ENCODE measurements around the gene CDKAL1. TPM values are rescaled to one million over a fixed set of nuclear protein-coding genes. Genes with fewer than 3 reads are reported as not detected.

The CDKAL1 gene
- total and polyA plus RNA-seq, 2 of the 8 experiments (the other 6 are each of a cell fraction or from before 2014, with no cell fraction given) = 8.4 to 24.6 TPM

DNA sequence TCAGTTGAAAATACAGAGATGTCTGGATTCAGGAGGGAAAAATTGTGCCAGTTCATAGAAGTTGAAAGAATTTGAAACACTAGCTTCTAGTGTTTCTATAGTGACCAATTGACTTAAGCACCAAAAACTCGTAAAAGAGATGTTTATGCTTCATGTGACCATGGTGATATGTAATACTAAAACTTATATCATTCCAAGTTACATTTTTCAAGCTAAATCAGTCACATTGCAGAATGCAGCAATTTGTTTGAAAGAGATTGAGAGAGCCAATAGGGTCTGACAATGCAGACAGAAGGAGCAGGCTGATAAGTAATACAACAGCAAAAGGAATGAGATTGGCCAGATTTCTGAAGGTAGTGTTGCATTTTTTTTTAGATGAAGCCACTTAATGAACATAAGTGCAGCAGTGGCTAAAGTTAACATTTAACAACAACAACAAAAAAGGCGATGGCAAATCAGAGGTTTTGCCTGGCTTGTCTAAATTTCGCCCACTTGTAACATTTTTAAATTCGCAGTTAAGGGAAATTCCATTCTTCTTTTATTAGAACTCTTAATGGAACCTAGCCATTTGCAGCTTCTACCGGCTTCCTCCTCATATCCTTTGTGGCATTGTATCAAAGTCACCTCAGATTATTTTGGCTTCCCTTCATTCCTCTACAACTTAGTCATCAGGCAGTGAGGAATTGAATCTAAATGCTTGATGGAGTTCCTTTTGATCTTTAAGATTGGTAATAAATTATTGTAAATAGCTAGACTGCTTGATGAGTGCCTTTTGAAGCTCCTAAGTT lies 575.3 kb downstream of the CDKAL1 start:
- Histone ChIP-seq H2AK5ac (ENCODE audit: low read depth, low read length) (no peak overlapping the region), H3K79me1 (ENCODE audit: low read depth, low read length) (no peaks in the 10 kb centered on the region), H2BK120ac (replicated peaks; ENCODE audit: low read depth, low read length) (no peak overlapping the region), H3K4ac (replicated peaks; ENCODE audit: insufficient read length, low read depth, low read length) (no peak overlapping the region), H4K5ac (ENCODE audit: insufficient read length, low read depth, low read length) (no peak overlapping the region), H3K4me2 (ENCODE audit: insufficient read depth in 1 of 2, low read depth in 2 of 2, low read length in 2 of 2) (no peak overlapping the region), H4K91ac (replicated peaks; ENCODE audit: insufficient read length, low read length) (no peak overlapping the region), H3K23ac (ENCODE audit: insufficient read length) (no peak overlapping the region), H3K14ac (ENCODE audit: insufficient read length) (no peak overlapping the region), H3K9ac (replicated peaks in 1 of 4; ENCODE audit: extremely low read depth in 1 of 4, low read depth in 3 of 4, low read length in 3 of 4) (no peak overlapping the region), H3K79me2 (ENCODE audit: control insufficient read depth in 1 of 2, insufficient read depth in 2 of 2, low read length in 2 of 2) (no peaks in the 10 kb centered on the region), H3K9me3 (ENCODE audit: insufficient read depth in 2 of 2, low read depth in 1 of 2, low read length in 1 of 2) (no peaks in the 10 kb centered on the region), H3K36me3 (ENCODE audit: control insufficient read depth in 2 of 4, insufficient read depth in 4 of 4, low read length in 3 of 4) (no peaks in the 10 kb centered on the region), H3K4me3 (ENCODE audit: extremely low read depth in 1 of 4, insufficient read depth in 2 of 4, low read depth in 3 of 4, low read length in 4 of 4) (no peak overlapping the region), H2BK15ac (ENCODE audit: low read length) (no peak overlapping the region), H3K27ac (ENCODE audit: low read depth, low read length) (no peak overlapping the region), H2BK20ac (ENCODE audit: low read length) (no peak overlapping the region), H4K8ac (ENCODE audit: extremely low read depth, insufficient read depth, low read length) (no peak overlapping the region), H3K18ac (ENCODE audit: extremely low read depth, low read length) (no peak overlapping the region), H3K27me3 (replicated peaks in 1 of 4; ENCODE audit: control insufficient read depth in 3 of 4, extremely low read depth in 1 of 4, insufficient read depth in 3 of 4, low read length in 3 of 4) (no peaks in the 10 kb centered on the region), H3K4me1 (replicated peaks in 1 of 4; ENCODE audit: control insufficient read depth in 3 of 4, insufficient read depth in 4 of 4, low read length in 3 of 4) (peaks cover 0 to 13% (median 0%) of the 10 kb centered on the region in 4 experiments; a peak in 3 of 7 replicates), H2AFZ (ENCODE audit: low read length) (no peak overlapping the region), H2BK5ac (ENCODE audit: low read depth, low read length) (no peak overlapping the region), H3K23me2 (ENCODE audit: low read depth, low read length) (no peaks in the 10 kb centered on the region), H2BK12ac (ENCODE audit: low read depth, low read length) (no peak overlapping the region), H3K56ac (replicated peaks; ENCODE audit: insufficient read length, low read depth, low read length) (no peak overlapping the region), H4K20me1 (replicated peaks in 1 of 2; ENCODE audit: control insufficient read depth in 1 of 2, insufficient read depth in 2 of 2, low read length in 2 of 2) (no peaks in the 10 kb centered on the region)
- TF ChIP-seq JUND (IDR thresholded peaks at IDR 0.05; ENCODE audit: low read length) (0 out of 2 replicates have a peak, but pooled peaks have one; percentile 9), BCL11A (IDR thresholded peaks at IDR 0.05; ENCODE audit: low read depth in 2 of 2, low read length in 2 of 2) (no peak), GTF2F1 (IDR thresholded peaks at IDR 0.05; ENCODE audit: borderline replicate concordance, low read depth, low read length) (no peak), CTBP2 (IDR thresholded peaks at IDR 0.05; ENCODE audit: borderline replicate concordance, insufficient read depth, insufficient read length, low read length) (no peak), MAFK (IDR thresholded peaks at IDR 0.05; ENCODE audit: low read depth, low read length) (no peak)
- FAIRE-seq (no peak), DNase-seq (ENCODE audit: low read depth in 1 of 2, low spot score in 2 of 2) (no peak)
- 88% methylated on average over 5 of the region's 5 CpGs; no CpG with 5 or more reads in 1 of the 2 experiments for WGBS, 2 experiments (ENCODE audit: extremely low coverage in 1 of 2, insufficient coverage in 1 of 2, insufficient read length in 1 of 2, insufficient replicate concordance in 2 of 2, low coverage in 1 of 2, low lambda C conversion rate in 2 of 2, missing lambda C conversion rate in 1 of 2)
- ChIA-PET CTCF (ENCODE audit: partially characterized antibody) (no interaction called here), POLR2A (ENCODE audit: partially characterized antibody) (no interaction called here)

Measured in H1 (cell line).